ENCODE measurements around the gene FYB2.

DNA sequence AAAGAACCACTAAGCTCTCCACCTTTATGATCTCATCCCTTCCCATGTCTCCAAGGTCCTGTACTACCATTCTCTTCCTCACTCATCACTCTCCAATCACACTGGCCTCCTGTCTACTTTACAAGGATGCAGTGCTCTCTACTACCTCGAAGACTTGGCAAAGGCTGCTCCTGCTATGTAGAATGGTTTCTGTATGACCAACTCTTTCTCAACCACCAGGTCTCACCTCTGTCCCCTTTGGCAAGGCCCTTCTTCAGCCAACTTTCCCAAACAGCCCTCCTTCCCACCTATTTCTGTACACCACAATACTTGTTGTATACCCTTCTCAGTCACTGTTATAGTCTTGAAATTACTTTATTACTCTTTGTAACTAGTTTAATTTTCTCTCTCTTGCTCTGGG, 41.2 kb downstream of the FYB2 start:
- TF ChIP-seq, protein P1, sequence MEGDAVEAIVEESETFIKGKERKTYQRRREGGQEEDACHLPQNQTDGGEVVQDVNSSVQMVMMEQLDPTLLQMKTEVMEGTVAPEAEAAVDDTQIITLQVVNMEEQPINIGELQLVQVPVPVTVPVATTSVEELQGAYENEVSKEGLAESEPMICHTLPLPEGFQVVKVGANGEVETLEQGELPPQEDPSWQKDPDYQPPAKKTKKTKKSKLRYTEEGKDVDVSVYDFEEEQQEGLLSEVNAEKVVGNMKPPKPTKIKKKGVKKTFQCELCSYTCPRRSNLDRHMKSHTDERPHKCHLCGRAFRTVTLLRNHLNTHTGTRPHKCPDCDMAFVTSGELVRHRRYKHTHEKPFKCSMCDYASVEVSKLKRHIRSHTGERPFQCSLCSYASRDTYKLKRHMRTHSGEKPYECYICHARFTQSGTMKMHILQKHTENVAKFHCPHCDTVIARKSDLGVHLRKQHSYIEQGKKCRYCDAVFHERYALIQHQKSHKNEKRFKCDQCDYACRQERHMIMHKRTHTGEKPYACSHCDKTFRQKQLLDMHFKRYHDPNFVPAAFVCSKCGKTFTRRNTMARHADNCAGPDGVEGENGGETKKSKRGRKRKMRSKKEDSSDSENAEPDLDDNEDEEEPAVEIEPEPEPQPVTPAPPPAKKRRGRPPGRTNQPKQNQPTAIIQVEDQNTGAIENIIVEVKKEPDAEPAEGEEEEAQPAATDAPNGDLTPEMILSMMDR (IDR thresholded peaks at IDR 0.05): no peak
- TF ChIP-seq POLR2A (IDR thresholded peaks at IDR 0.05; ENCODE audit: low read length): no peak
- TF ChIP-seq, protein P2, sequence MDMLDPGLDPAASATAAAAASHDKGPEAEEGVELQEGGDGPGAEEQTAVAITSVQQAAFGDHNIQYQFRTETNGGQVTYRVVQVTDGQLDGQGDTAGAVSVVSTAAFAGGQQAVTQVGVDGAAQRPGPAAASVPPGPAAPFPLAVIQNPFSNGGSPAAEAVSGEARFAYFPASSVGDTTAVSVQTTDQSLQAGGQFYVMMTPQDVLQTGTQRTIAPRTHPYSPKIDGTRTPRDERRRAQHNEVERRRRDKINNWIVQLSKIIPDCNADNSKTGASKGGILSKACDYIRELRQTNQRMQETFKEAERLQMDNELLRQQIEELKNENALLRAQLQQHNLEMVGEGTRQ (IDR thresholded peaks at IDR 0.05): no peak
- TF ChIP-seq, protein P3, sequence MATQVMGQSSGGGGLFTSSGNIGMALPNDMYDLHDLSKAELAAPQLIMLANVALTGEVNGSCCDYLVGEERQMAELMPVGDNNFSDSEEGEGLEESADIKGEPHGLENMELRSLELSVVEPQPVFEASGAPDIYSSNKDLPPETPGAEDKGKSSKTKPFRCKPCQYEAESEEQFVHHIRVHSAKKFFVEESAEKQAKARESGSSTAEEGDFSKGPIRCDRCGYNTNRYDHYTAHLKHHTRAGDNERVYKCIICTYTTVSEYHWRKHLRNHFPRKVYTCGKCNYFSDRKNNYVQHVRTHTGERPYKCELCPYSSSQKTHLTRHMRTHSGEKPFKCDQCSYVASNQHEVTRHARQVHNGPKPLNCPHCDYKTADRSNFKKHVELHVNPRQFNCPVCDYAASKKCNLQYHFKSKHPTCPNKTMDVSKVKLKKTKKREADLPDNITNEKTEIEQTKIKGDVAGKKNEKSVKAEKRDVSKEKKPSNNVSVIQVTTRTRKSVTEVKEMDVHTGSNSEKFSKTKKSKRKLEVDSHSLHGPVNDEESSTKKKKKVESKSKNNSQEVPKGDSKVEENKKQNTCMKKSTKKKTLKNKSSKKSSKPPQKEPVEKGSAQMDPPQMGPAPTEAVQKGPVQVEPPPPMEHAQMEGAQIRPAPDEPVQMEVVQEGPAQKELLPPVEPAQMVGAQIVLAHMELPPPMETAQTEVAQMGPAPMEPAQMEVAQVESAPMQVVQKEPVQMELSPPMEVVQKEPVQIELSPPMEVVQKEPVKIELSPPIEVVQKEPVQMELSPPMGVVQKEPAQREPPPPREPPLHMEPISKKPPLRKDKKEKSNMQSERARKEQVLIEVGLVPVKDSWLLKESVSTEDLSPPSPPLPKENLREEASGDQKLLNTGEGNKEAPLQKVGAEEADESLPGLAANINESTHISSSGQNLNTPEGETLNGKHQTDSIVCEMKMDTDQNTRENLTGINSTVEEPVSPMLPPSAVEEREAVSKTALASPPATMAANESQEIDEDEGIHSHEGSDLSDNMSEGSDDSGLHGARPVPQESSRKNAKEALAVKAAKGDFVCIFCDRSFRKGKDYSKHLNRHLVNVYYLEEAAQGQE (IDR thresholded peaks at IDR 0.05): no peak
- no peak for TF ChIP-seq RARB (CRISPR knock-in tag; IDR thresholded peaks at IDR 0.05)
- no peak for TF ChIP-seq EP300 (IDR thresholded peaks at IDR 0.05)
- no peak for TF ChIP-seq SMC3 (IDR thresholded peaks at IDR 0.05)

Measured in A549 (cell line).